ENCODE results near the gene PGRMC2. TPM values are rescaled to one million over a fixed set of nuclear protein-coding genes. Genes with fewer than 3 reads are reported as not detected.
"Not testable (repeated sequence)": the region's sequence is repeated elsewhere in the genome, so short reads cannot be mapped to it uniquely, and the experiment has no call there.

PGRMC2 gene
- polyA plus RNA-seq, 4 donors = 112 to 147 (median 141) TPM

GRCh38 chr4:128275346-128275745 lies 12.3 kb downstream of the PGRMC2 start:
- no peak for DNase-seq (ENCODE audit: low read depth in 4 of 4, low spot score in 3 of 4)

- DNase-seq (ENCODE audit: low read depth in 4 of 4, low spot score in 3 of 4) = no peak
Observed at GRCh38 chr4:128271551-128271950, 16.1 kb downstream of the PGRMC2 start.

- DNase-seq (ENCODE audit: low read depth in 4 of 4, low spot score in 3 of 4) = no peak
Observed at GRCh38 chr4:128268970-128269369, 18.6 kb downstream of the PGRMC2 start.

GRCh38 chr4:128267745-128268144 lies 19.9 kb downstream of the PGRMC2 start:
- DNase-seq (ENCODE audit: low read depth in 4 of 4, low spot score in 3 of 4) = no peak

DNA sequence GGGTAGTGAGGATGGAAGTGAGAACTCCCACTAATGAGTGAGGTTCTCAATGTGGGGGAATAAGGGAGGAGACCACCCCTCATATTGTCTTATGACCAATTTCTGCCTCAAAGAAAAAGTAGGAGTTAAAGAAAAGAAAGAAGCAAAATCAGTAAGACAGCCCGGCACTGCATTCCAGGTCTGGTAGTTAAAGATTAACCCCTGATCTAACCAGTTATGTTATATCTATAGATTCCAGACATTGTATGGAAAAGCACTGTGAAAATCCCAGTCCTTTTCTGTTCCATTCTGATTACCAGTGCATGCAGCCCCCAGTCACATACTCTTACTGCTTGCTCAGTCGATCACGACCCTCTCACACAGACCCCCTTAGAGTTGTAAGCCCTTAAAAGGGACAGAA lies 20.4 kb downstream of the PGRMC2 start:
- not testable (repeated sequence) for DNase-seq (ENCODE audit: low read depth in 4 of 4, low spot score in 3 of 4)

- DNase-seq (ENCODE audit: low read depth in 4 of 4, low spot score in 3 of 4) = not testable (repeated sequence)
Observed at GRCh38 chr4:128265550-128265949, 22.1 kb downstream of the PGRMC2 start.

DNA sequence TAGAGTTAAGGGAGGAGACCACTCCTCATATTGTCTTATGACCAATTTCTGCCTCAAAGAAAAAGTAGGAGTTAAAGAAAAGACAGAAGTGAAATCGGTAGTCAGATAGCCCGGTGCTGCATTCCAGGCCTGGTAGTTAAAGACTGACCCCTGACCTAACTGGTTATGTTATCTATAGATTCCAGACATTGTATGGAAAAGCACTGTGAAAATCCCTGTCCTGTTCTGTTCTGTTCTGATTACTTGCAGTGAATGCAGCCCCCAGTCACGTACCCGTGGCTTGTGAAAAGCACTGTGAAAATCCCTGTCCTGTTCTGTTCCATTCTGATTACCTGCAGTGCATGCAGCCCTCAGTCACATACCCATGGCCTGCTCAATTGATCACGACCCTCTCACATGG lies 27.7 kb downstream of the PGRMC2 start:
- DNase-seq (ENCODE audit: low read depth in 4 of 4, low spot score in 3 of 4) = not testable (repeated sequence)

- not testable (repeated sequence) for DNase-seq (ENCODE audit: low read depth in 4 of 4, low spot score in 3 of 4)
Observed at GRCh38 chr4:128258166-128258565, 29.4 kb downstream of the PGRMC2 start.

GRCh38 chr4:128256539-128256938 lies 31.1 kb downstream of the PGRMC2 start:
- no peak for DNase-seq (ENCODE audit: low read depth in 4 of 4, low spot score in 3 of 4)

GRCh38 chr4:128255906-128256305 lies 31.7 kb downstream of the PGRMC2 start:
- DNase-seq (ENCODE audit: low read depth in 4 of 4, low spot score in 3 of 4) = no peak

DNA sequence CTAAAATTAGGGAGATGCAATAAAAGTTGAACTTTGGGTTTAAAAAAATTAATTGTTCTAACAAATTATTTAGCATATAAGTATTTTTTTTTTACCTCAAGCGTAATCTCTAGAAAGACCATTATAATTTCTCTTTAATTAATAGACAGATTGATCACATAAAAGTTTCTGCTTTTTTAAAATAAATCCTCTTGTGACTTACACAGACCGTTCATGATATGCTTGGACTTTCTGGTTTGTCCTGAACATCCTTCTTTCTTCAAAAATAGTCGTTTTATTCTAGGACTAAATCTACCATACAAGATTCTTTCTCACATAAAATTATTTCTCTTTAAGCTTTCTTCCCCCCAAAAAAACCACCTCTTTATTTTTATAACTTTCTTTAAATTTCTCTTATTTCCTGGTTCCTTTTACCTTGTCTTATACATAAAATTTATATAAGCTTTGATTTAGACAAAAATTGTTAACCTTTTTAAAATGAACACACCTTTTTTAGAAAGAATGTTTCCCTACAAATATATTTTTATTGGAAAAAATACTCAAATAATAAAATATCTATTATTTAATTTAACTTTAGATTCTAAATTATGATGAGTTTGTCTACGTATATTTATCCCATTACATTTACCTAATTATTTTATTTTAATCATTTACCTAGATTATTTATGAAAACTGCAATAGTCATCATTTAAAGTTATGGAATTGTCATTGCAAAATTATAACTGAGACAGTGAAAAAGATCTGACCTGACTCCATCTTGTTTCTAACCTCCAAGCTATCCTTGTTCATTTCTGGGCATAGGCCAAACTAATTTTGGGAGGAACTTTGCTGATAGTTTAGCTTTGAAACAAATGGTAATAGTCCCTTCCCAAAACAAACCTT lies 37.6 kb downstream of the PGRMC2 start:
- no peak for DNase-seq (ENCODE audit: low read depth in 4 of 4, low spot score in 3 of 4)

GRCh38 chr4:128247906-128248305 lies 39.7 kb downstream of the PGRMC2 start:
- no peak for DNase-seq (ENCODE audit: low read depth in 4 of 4, low spot score in 3 of 4)

DNA sequence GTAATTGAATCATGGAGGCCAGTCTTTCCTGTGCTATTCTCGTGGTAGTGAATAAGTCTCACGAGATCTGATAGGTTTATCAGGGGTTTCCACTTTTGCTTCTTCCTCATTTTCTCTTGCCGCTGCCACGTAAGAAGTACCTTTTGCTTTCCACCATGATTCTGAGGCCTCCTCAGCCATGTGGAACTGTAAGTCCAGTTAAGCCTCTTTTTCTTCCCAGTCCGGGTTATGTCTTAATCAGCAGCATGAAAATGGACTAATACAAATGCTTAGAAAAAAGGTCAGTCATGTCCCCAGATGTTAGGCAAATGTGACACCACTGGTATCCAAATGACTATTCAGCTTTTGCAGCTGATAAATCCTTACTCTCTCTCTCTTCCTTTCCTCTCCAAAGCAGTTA lies 42.2 kb downstream of the PGRMC2 start:
- DNase-seq (ENCODE audit: low read depth in 4 of 4, low spot score in 3 of 4) = not testable (repeated sequence)

DNA sequence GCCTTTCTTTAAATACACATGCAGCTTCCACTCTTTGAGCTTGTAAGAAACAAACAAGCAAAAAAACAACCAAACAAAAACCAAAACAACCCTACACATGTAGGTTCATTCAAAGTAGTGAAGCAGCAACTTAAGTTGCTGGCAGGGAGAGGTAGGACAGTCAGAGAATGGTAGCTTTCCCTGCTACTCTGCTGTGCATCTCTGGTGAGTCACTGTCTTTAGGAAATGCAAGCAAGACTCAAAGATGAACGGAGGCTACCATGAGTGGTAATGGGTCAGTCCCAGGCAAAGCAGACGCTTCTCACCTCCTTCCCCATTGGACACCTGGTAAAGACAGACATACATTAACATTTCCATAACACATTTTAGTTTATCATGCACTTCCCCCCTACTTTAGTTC lies 43.2 kb downstream of the PGRMC2 start:
- no peak for DNase-seq (ENCODE audit: low read depth in 4 of 4, low spot score in 3 of 4)

DNA sequence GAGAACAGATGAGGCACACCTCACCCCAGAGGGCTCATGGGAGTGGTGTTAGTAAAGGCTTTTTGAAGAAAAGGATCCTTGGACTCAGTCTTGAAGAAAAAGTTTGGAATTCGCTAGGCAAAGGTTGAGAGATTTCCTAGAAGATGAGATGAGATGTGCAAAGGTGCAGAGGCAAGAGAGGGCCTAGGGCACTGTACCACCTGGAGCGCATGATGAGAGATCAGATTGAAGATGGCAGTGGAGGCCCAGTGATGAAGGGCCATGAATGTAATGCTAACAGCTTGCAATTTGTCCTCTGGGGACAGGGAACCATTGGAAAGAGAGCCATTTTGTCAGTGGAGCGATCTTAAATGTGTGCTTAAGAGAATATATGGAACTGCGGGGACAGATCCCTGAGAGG lies 45.0 kb downstream of the PGRMC2 start:
- DNase-seq (ENCODE audit: low read depth in 4 of 4, low spot score in 3 of 4) = no peak

DNA sequence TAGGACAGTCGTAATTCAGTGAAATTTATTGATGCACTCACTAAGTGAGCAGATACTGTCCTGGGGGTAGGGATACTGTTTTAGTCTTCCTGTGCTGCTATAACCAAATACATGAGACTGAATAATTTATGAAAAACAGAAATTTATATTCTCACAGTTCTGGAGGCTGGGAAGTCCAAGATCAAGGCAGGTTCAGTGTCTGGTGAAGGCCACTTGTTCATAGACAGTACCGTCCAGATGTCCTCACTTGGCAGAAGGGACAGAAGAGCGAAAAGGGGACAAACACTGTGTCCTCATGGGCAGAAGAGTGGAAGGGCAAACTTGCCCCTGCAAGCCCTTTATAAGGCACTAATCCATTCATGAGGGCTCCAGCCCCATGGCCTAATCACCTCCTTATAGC lies 45.6 kb downstream of the PGRMC2 start:
- no peak for DNase-seq (ENCODE audit: low read depth in 4 of 4, low spot score in 3 of 4)

GRCh38 chr4:128241425-128241913 lies 46.1 kb downstream of the PGRMC2 start:
- no peak for DNase-seq (ENCODE audit: low read depth in 4 of 4, low spot score in 3 of 4)

GRCh38 chr4:128241019-128241418 lies 46.6 kb downstream of the PGRMC2 start:
- DNase-seq (ENCODE audit: low read depth in 4 of 4, low spot score in 3 of 4) = no peak

DNA sequence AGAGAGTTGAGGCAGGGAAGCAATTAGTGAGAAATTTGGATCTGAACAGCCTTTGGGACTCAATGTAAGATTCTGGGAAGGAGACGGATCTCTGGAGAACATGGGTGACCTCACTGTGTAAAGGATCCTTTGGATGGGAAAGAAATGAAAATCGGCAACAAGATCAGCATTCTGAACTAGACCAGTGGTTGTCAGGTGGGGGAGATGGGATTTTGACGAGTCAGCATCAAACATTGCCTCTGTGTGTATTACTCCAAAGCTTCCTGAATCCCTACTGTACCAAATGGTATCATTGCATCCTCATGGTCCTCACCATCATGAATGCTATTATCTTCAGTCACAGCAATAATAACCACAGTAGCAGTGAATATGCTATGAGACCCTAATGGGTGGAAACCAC lies 52.8 kb downstream of the PGRMC2 start:
- no peak for DNase-seq (ENCODE audit: low read depth in 4 of 4, low spot score in 3 of 4)

DNA sequence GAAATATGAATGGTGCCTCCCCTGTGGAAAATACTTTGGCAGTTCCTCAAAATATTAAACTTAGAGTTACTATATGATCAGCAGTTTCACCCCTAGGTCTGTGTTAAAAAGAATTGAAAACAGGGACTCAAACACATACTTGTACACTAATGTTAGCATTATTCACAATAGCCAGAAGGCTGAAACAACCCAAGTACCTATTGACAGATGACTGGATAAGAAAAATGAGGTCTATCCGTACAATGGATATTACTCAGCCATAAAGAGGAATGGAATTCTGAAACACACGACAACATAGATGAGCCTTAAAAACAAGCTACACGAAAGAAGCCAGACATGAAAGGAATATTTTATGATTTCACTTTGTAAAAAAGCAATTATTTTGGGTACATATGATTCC lies 54.9 kb downstream of the PGRMC2 start:
- DNase-seq (ENCODE audit: low read depth in 4 of 4, low spot score in 3 of 4) = no peak

GRCh38 chr4:128228845-128229795 lies 58.5 kb downstream of the PGRMC2 start:
- DNase-seq (ENCODE audit: low read depth in 4 of 4, low spot score in 3 of 4) = peak in 1 of 4 donors; percentile 26
